GM23338 (cell line): ENCODE data around the gene CDHR2. TPM values are rescaled to one million over a fixed set of nuclear protein-coding genes. Genes with fewer than 3 reads are reported as not detected.

ENCODE experiments used
- ATAC-seq: fragments of 200-7000 bp; cut with Tn5 transposase; 3 replicates; pipeline ENCODE4 v1.9.1; 2020
- DNase-seq: peaks from one replicate; pipeline ENCODE4 v3.0.0-alpha.2; 2015; ENCODE audit warnings: low spot score
- H2AFZ ChIP-seq: fragments of 200-600 bp; sonication (generic); 2 replicates; pipeline ENCODE4 v1.8.0; 2016; ENCODE audit warnings: antibody characterized with exemption, mild to moderate bottlenecking, moderate library complexity
- H3F3A ChIP-seq: fragments of 200-600 bp; sonication (generic); replicated peaks from 2 replicates; pipeline ENCODE4 v1.8.0; 2017; ENCODE audit warnings: antibody characterized with exemption, mixed run types, low read depth
- H3K27ac ChIP-seq: fragments of 200-600 bp; sonication (generic); 2 replicates; pipeline ENCODE4 v1.6.1; 2016; ENCODE audit warnings: low read depth
- H3K27me3 ChIP-seq: fragments of 200-600 bp; sonication (generic); 2 replicates; pipeline ENCODE4 v1.8.0; 2016; ENCODE audit warnings: mild to moderate bottlenecking, mixed run types, moderate library complexity; ENCODE audit not compliant: insufficient read depth
- H3K36me3 ChIP-seq: fragments of 200-600 bp; sonication (generic); 2 replicates; pipeline ENCODE4 v1.8.0; 2016; ENCODE audit warnings: mild to moderate bottlenecking; ENCODE audit not compliant: insufficient read depth
- H3K4me1 ChIP-seq: fragments of 200-600 bp; sonication (generic); 2 replicates; pipeline ENCODE4 v1.8.0; 2016; ENCODE audit warnings: mild to moderate bottlenecking, moderate library complexity; ENCODE audit not compliant: insufficient read depth
- H3K4me2 ChIP-seq: fragments of 200-600 bp; sonication (generic); 2 replicates; pipeline ENCODE4 v1.7.1; 2017; ENCODE audit warnings: mixed run types
- H3K4me3 ChIP-seq: fragments of 200-600 bp; sonication (generic); 2 replicates; pipeline ENCODE4 v1.6.1; 2016; ENCODE audit warnings: mixed run types
- H3K79me2 ChIP-seq: fragments of 200-600 bp; sonication (generic); replicated peaks from 2 replicates; pipeline ENCODE4 v1.8.0; 2017; ENCODE audit warnings: mild to moderate bottlenecking; ENCODE audit not compliant: insufficient read depth
- H3K9me2 ChIP-seq: fragments of 200-600 bp; sonication (generic); 2 replicates; pipeline ENCODE4 v1.8.0; 2017; ENCODE audit not compliant: insufficient read depth
- H4K20me1 ChIP-seq: fragments of 200-600 bp; sonication (generic); replicated peaks from 2 replicates; pipeline ENCODE4 v1.8.0; 2017; ENCODE audit warnings: mild to moderate bottlenecking; ENCODE audit not compliant: insufficient read depth
- H3K27ac Mint-ChIP-seq: 2 replicates; pipeline ENCODE4 v1.8.0; 2020; ENCODE audit warnings: inconsistent platforms, mild to moderate bottlenecking, moderate library complexity, mixed read lengths
- H3K27me3 Mint-ChIP-seq: 3 replicates; pipeline ENCODE4 v1.8.0; 2022; ENCODE audit warnings: low read depth, mild to moderate bottlenecking, moderate library complexity, mixed read lengths, inconsistent platforms; ENCODE audit not compliant: insufficient read depth, poor library complexity
- H3K36me3 Mint-ChIP-seq: 3 replicates; pipeline ENCODE4 v1.8.0; 2021; ENCODE audit warnings: low read depth, mild to moderate bottlenecking, inconsistent platforms, moderate library complexity, mixed read lengths
- H3K4me1 Mint-ChIP-seq: 3 replicates; pipeline ENCODE4 v1.8.0; 2020; ENCODE audit warnings: mild to moderate bottlenecking, inconsistent platforms, mixed read lengths
- H3K4me3 Mint-ChIP-seq: 3 replicates; pipeline ENCODE4 v1.8.0; 2021; ENCODE audit warnings: moderate library complexity, mild to moderate bottlenecking, inconsistent platforms, mixed read lengths
- H3K9me3 Mint-ChIP-seq: 3 replicates; pipeline ENCODE4 v1.8.0; 2020; ENCODE audit warnings: moderate library complexity, mild to moderate bottlenecking, inconsistent platforms, mixed read lengths
- CREB1 ChIP-seq: fragments of 250-450 bp; sonication (Bioruptor Pico); IDR thresholded peaks from 2 replicates; pipeline ENCODE4 v1.5.0; 2020; ENCODE audit warnings: low read depth, mild to moderate bottlenecking, moderate library complexity
- CTCF ChIP-seq, 2 experiments: fragments of 200-600 bp in 1 of 2; sonication (generic) in 1 of 2; conservative IDR thresholded peaks; 2 replicates each; pipeline versions ENCODE4 v1.5.1 to v1.6.1; 2016 to 2017; ENCODE audit warnings: antibody characterized with exemption in 2 of 2, low read depth in 2 of 2, mild to moderate bottlenecking in 2 of 2, moderate library complexity in 1 of 2
- EZH2 ChIP-seq: fragments of 200-600 bp; sonication (generic); IDR thresholded peaks from one replicate; pipeline ENCODE4 v1.8.0; 2017; ENCODE audit warnings: antibody characterized with exemption, mild to moderate bottlenecking, low read depth; ENCODE audit not compliant: unreplicated experiment
- EZH2phosphoT487 ChIP-seq: fragments of 200-600 bp; sonication (generic); IDR thresholded peaks from one replicate; pipeline ENCODE4 v1.8.1; 2018; ENCODE audit warnings: antibody characterized with exemption; ENCODE audit not compliant: unreplicated experiment
- JUNB ChIP-seq: IDR thresholded peaks from one replicate; pipeline ENCODE4 v1.6.1; 2016; ENCODE audit warnings: antibody characterized with exemption; ENCODE audit not compliant: unreplicated experiment
- NANOG ChIP-seq: IDR thresholded peaks from 2 replicates; pipeline ENCODE4 v1.6.1; 2016; ENCODE audit warnings: antibody characterized with exemption, borderline replicate concordance
- POLR2AphosphoS5 ChIP-seq: IDR thresholded peaks from 2 replicates; pipeline ENCODE4 v1.6.1; 2016; ENCODE audit warnings: antibody characterized with exemption, low read depth
- STAT1 ChIP-seq: IDR thresholded peaks from one replicate; pipeline ENCODE4 v1.6.1; 2016; ENCODE audit warnings: antibody characterized with exemption; ENCODE audit not compliant: unreplicated experiment
- ZNF114 ChIP-seq: fragments of 250-450 bp; sonication (Bioruptor Pico); IDR thresholded peaks from 2 replicates; pipeline ENCODE4 v1.5.0; 2020; ENCODE audit warnings: mild to moderate bottlenecking, moderate library complexity
- ZNF331 ChIP-seq: fragments of 250-450 bp; sonication (Bioruptor Pico); IDR thresholded peaks from 2 replicates; pipeline ENCODE4 v1.5.0; 2020; ENCODE audit warnings: low read depth, mild to moderate bottlenecking, moderate library complexity
- ZNF462 ChIP-seq: fragments of 250-450 bp; sonication (Bioruptor Pico); IDR thresholded peaks from 2 replicates; pipeline ENCODE4 v1.5.0; 2020; ENCODE audit warnings: mild to moderate bottlenecking, moderate library complexity
- polyA plus RNA-seq: library from polyadenylated mRNA; unstranded; fragments of >200 nt; fragmentation: Nextera tagmentation; extraction: Ambion mirVana; gene quantifications from 2 replicates; pipeline ENCODE4 v1.2.1, GENCODE V29; 2016
- total RNA-seq: library from RNA; depleted of rRNA; stranded (reverse); fragments of >200 nt; shearing (Covaris generic); gene quantifications from 2 replicates; pipeline ENCODE4 v1.2.3, GENCODE V29; 2014

The CDHR2 gene
- total and polyA plus RNA-seq, 2 experiments from 2014 or later, result not detected

- Mint-ChIP-seq H3K9me3 (no peaks in the 10 kb centered on the region; the same call in 2 of the 3 replicates), H3K27me3 (peaks cover 42% of the 10 kb centered on the region), H3K27ac (no peak overlapping the region), H3K36me3 (no peaks in the 10 kb centered on the region), H3K4me3 (no peak overlapping the region), H3K4me1 (peaks cover 13% of the 10 kb centered on the region)
- Histone ChIP-seq H3K79me2 (no peaks in the 10 kb centered on the region), H3K4me3 (no peak overlapping the region), H3K27me3 (peaks cover 38% of the 10 kb centered on the region), H4K20me1 (no peaks in the 10 kb centered on the region), H3F3A (no peaks in the 10 kb centered on the region), H3K4me1 (no peaks in the 10 kb centered on the region; the same call in 1 of the 2 replicates), H3K9me2 (no peaks in the 10 kb centered on the region), H3K36me3 (no peaks in the 10 kb centered on the region), H3K27ac (no peak overlapping the region), H2AFZ (no peak overlapping the region), H3K4me2 (no peak overlapping the region)
- TF ChIP-seq ZNF114 (CRISPR knock-in tag) (no peak), EZH2 (no peak)
- ATAC-seq (no peak), DNase-seq (no peak)
These were observed 72.5 kb downstream of the CDHR2 start for GRCh38 chr5:176621661-176622079.

GRCh38 chr5:176624142-176624541 lies 75.0 kb downstream of the CDHR2 start:
- H4K20me1 ChIP-seq, result peaks cover 6% of the 10 kb centered on the region; the same call in 1 of the 2 replicates
- no peak for ATAC-seq
- no peak for TF ChIP-seq STAT1
- TF ChIP-seq CREB1 (CRISPR knock-in tag), result no peak
- no peak for TF ChIP-seq ZNF114 (CRISPR knock-in tag)
- TF ChIP-seq NANOG, result no peak
- TF ChIP-seq CTCF (conservative IDR thresholded peaks at IDR 0.05; ENCODE audit: low read depth in 2 of 2), result no peak
- TF ChIP-seq ZNF462 (CRISPR knock-in tag), result no peak
- TF ChIP-seq EZH2, result no peak
- no peak for TF ChIP-seq ZNF331 (CRISPR knock-in tag)
- no peak for TF ChIP-seq EZH2phosphoT487
- TF ChIP-seq JUNB, result no peak
- TF ChIP-seq POLR2AphosphoS5, result no peak

More at GRCh38 chr5:176624142-176624541, 75.0 kb downstream of the CDHR2 start:
- Histone ChIP-seq H3K27ac (no peak overlapping the region), H3F3A (0 out of 2 replicates have a peak, but pooled peaks cover 2% of the 10 kb centered on the region), H3K4me3 (no peak overlapping the region), H3K36me3 (no peaks in the 10 kb centered on the region), H3K27me3 (peaks cover 32% of the 10 kb centered on the region), H3K79me2 (no peaks in the 10 kb centered on the region), H3K4me1 (peaks cover 7% of the 10 kb centered on the region; the same call in 1 of the 2 replicates), H3K9me2 (no peaks in the 10 kb centered on the region), H2AFZ (no peak overlapping the region), H3K4me2 (no peak overlapping the region)
- Mint-ChIP-seq H3K27me3 (peaks cover 40% of the 10 kb centered on the region), H3K9me3 (no peaks in the 10 kb centered on the region; the same call in 2 of the 3 replicates), H3K4me1 (peaks cover 29% of the 10 kb centered on the region), H3K36me3 (no peaks in the 10 kb centered on the region), H3K4me3 (no peak overlapping the region), H3K27ac (no peak overlapping the region)
- no peak for DNase-seq
